DMS79 (cell line): ENCODE results near the gene SPEN.
"Not testable (repeated sequence)": the region's sequence is repeated elsewhere in the genome, so short reads cannot be mapped to it uniquely, and the experiment has no call there.

Experiments used
- DNase-seq: peaks from one replicate; lab custom pipeline; 2025; lab: John Stamatoyannopoulos, UW

Gene SPEN

DNA sequence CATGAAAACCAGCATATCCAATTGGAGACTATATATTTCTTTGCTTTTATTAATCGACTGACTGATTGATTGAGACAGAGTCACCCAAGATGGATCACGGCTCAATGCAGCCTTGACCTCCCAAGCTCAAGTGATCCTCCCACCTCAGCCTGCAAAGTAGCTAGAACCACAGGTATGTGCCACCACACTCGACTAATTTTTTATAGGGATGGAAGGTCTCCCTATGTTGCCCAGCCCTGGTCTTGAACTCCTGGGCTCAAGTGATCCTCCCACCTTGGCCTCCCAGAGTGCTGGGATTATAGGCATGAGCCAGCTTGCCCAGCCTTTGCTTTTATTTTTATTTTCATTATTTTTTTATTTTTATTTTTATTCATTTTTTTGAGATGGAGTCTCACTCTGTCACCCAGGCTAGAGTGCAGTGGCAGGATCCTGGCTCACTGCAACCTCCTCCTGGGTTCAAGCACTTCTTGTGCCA, 5.4 kb downstream of the SPEN start:
- peak; percentile 17 for DNase-seq

DNA sequence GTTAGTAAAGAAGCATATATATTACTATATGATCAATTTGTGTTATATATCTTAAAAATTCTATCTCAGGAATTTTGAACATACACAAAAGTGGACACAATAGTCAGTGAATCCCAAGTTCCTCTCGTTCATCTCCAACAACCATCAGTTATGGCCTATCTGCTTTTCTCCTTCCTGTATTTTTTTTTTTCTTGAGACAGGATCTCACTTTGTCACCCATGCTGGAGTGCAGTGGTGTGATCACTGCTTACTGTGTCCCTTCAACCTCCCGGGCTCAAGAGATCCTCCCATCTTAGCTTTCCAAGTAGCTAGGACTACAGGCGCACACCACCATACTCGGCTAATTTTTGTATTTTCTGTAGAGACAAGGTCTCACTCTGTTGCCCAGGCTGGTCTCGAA, 9.4 kb downstream of the SPEN start:
- no peak for DNase-seq

DNA sequence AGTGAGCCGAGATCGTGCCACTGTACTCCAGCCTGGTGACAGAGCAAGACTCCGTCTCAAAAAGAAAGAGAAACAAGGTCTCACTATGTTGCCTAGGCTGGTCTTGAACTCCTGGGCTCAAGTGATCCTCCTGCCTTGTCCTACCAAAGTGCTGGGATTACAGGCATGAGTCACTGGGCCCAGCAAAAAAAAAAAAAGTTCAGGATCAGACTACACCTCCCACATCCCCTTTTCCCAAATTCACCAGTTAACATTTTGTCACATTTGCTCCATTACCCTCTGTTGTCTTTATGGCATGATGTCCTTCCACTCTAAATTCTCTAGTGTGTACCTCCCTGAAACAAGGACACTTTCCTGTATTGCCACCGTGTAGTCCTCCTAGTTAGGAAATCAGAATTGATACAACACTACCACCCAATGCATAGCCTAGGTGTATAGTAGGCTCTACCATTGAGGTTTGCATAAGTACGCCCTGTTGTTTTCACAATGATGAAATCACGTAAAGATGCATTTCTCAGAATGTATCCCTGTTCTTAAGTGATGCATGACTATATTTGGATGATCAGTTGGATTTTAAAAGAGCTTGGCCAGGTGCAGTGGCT, 10.7 kb downstream of the SPEN start:
- peak; percentile 62 for DNase-seq

GRCh38 chr1:15858672-15859372, 11.3 kb downstream of the SPEN start:
- no peak for DNase-seq

DNA sequence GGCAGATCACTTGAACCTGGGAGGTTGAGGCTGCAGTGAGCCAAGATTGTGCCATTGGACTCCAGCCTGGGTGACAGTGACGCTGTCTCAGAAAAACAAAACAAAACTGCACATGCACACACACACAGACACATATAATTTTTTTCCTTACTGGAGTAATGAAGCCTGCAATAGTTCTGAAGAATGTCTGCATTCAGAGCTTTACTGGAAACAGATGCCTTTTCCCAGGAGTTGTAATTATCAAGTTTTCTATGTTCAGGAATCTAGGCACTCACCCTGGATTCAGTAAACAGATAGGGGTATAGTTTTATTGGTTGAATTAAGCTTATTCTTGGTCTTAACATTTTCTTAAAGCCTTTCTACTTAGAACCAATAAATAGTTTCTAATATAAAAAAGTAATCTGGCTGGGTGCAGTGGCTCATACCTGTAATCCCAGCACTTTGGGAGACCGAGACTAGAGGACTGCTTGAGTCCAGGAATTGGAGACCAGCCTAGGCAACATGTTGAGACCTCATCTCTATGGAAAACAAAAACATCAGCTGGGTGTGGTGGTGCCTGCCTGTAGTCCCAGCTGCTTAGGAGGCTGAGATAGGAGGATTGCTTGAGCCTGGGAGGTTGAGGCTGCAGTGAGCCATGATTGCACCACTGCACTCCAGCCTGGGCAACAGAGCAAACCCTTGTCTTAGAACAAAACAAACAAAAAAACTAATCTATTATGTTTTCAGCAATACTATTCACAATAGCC, 15.8 kb downstream of the SPEN start:
- no peak for DNase-seq

GRCh38 chr1:15866721-15867201, 19.3 kb downstream of the SPEN start:
- DNase-seq: no peak

- DNase-seq: no peak
Measured at GRCh38 chr1:15867288-15867687, 19.8 kb downstream of the SPEN start.

DNA sequence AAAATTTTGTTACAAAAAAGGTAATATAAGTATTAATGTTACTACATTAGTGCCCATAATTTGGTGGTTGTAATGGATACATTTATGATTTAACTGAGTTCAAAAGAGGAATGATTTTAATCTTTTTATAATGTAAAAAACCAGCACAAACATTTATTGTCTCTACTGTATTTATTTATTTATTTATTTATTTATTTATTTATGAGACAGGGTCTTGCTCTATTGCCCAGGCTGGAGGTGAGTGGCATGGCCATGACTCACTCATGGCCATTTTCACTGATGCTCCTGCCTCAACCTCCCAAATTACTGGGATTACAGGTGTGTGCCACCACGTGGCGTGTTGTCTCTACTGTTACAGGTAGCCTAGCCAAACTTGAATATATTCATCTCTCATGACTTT, 21.9 kb downstream of the SPEN start:
- DNase-seq: no peak

- DNase-seq: no peak
Measured at GRCh38 chr1:15870421-15870820, 22.9 kb downstream of the SPEN start.

DNA sequence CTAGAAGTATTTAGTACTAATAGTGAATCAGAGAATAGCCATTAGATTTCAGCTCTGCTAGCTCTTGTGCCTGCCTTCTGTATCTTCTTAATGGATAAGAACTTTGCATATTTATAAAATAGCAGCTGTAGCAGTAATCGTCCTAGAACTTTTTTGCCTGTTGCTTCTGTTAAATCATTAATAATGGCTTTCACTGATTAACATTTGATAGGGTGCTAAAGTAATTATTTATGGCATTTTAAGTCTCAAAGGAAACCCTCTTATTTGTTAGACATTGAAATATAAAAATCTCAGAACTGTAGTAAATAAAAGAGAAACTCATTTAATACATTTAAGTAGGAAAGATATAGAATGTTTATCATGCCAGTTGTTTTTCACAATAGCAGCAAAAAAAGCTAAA, 27.0 kb downstream of the SPEN start:
- DNase-seq: no peak

GRCh38 chr1:15876357-15877055, 29.0 kb downstream of the SPEN start:
- no peak for DNase-seq

DNA sequence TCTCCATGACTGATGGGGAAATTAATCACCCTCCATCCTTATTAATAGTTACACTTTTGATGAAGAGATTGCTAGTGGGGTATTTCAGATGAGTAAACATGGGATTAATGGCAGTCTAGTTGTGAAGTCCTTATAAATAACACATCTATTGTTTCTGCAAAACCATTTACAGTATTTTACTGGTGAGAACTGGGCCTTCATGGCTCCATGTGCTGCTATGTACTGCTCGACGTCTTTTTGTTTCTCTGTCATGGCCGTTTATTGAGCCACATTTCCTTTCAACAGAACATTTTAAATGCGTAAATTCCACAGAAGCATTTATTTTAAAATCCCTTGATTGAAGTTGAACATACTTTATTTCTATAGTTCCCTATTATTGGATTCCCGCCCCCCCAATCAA, 34.5 kb downstream of the SPEN start:
- no peak for DNase-seq

DNA sequence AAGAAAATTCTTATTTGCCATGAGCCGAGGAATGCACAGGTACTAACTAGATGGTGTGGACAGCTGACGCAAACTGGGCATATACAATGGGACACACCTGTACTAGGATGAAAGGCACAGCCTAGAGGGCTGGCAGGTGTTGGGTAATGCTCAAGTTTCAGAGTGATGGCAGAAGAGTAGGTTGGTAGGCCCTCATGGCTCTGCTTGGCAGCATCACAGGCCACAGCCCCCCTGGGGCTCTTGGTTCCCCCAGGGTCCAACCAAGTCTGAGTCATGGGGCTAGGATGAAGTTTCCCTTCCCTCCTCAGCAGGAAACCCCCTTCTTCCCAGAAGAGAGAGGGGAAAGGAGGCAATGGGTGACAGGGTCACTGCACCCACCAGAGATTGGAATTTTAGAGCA, 35.2 kb downstream of the SPEN start:
- DNase-seq: no peak

GRCh38 chr1:15883326-15883725, 35.8 kb downstream of the SPEN start:
- no peak for DNase-seq

DNA sequence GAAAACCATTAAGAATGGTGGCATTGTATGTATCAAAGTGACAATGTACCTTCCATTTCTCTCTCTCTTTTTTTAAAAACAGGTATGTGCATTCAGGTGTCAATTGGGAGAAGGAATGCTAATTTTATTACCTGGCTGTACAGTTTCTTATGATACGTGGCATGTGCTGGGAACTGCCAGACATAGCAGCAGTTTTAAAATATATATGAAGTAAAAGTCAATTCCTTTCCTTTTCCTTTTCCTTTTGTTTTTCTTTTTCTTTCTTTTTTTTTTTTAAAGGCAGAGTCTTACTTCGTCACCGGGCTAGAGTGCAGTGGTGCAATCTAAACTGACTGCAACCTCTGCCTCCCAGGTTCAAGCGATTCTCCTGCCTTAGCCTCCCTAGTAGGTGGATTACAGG, 37.0 kb downstream of the SPEN start:
- no peak for DNase-seq

GRCh38 chr1:15885269-15885668, 37.8 kb downstream of the SPEN start:
- no peak for DNase-seq

GRCh38 chr1:15885701-15886610, 38.4 kb downstream of the SPEN start:
- DNase-seq: peak; percentile 97

DNA sequence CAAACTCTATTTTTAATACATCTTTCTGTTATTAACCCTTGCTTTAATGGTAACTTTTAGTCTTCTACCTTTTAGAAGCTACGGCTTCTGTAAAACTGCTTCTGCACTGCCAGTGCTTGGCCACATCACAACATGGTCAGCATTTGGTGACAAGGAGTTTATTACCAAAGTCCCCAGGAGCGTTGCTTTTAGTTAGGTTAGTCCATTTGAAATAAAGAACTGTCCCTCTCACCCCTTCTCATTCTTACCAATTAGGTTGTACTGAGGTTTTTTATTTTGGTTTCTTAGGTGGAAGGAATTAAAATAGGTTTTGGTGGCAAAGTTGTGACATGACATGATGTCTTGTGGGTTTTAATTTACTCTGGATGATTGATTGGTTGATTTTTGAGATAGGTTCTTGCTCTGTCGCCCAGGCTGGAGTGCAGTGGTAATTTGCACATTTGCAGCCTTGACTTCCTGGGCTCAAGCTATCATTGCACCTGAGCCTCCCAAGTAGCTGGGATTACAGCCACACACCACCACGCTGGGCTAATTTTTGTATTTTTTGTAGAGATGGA, 39.2 kb downstream of the SPEN start:
- no peak for DNase-seq

GRCh38 chr1:15892857-15893599, 45.5 kb downstream of the SPEN start:
- DNase-seq: not testable (repeated sequence)

DNA sequence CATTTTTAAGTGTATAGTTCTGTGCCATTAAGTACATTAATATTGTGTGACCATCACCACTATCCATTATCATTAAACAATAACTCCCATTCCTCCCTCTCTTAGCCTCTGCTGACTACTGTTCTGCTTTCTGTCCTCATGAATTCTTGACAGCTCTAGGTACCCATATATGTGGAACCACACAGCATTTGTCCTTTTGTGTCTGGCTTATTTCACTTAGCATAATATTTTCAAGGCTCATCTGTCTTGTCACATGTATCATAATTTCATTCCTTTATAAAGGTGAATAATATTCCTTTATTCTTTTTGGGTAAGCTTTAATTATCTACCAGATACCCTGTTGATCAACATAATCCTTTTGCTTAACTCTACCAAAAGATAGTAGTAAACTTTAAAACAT, 47.7 kb downstream of the SPEN start:
- no peak for DNase-seq
